Caki2 (cell line): ENCODE results near the gene LDHD. TPM values are rescaled to one million over a fixed set of nuclear protein-coding genes. Genes with fewer than 3 reads are reported as not detected.

Experiments
- DNase-seq: peaks from one replicate; pipeline ENCODE4 v3.0.0-alpha.2; 2015; ENCODE audit warnings: low read depth
- in situ Hi-C: cut with HindIII; loops from 2 replicates; pipeline ENCODE4 v1.10.0; 2016; ENCODE audit warnings: low sequenced_read_pairs, low pct_unique_long_range_greater_than_20kb, mixed read lengths
- total RNA-seq: library from RNA; depleted of rRNA; stranded (reverse); fragments of >200 nt; shearing (Covaris generic); gene quantifications from 2 replicates; pipeline ENCODE4 v1.2.3, GENCODE V29; 2014; ENCODE audit warnings: low replicate concordance

LDHD gene
- total RNA-seq, 1 experiment from 2014 or later = 0.95 TPM

- DNase-seq = no peak
- in situ Hi-C loops = no loop called here
Measured at GRCh38 chr16:75088216-75088615, 28.4 kb downstream of the LDHD start.

- in situ Hi-C loops = no loop called here
- no peak for DNase-seq
Measured at GRCh38 chr16:75087375-75087979, 29.1 kb downstream of the LDHD start.

- in situ Hi-C loops = no loop called here
Measured at GRCh38 chr16:75086688-75087374, 29.7 kb downstream of the LDHD start.

GRCh38 chr16:75086281-75086680, 30.3 kb downstream of the LDHD start:
- DNase-seq = no peak
- in situ Hi-C loops = no loop called here

More at GRCh38 chr16:75086688-75087374, 29.7 kb downstream of the LDHD start:
- DNase-seq = no peak

- in situ Hi-C loops = no loop called here
- DNase-seq = no peak
Measured at GRCh38 chr16:75085556-75085955, 31.0 kb downstream of the LDHD start.

GRCh38 chr16:75083813-75084212, 32.8 kb downstream of the LDHD start:
- in situ Hi-C loops = no loop called here
- DNase-seq = no peak

GRCh38 chr16:75081179-75081859, 35.3 kb downstream of the LDHD start:
- no peak for DNase-seq
- in situ Hi-C loops = no loop called here

GRCh38 chr16:75080205-75081029, 36.2 kb downstream of the LDHD start:
- DNase-seq = no peak
- in situ Hi-C loops = no loop called here

GRCh38 chr16:75079346-75079926, 37.1 kb downstream of the LDHD start:
- in situ Hi-C loops = no loop called here
- no peak for DNase-seq

- DNase-seq = no peak
- in situ Hi-C loops = no loop called here
Measured at GRCh38 chr16:75078886-75079285, 37.7 kb downstream of the LDHD start.

- in situ Hi-C loops = no loop called here
- no peak for DNase-seq
Measured at GRCh38 chr16:75075688-75076268, 40.8 kb downstream of the LDHD start.

GRCh38 chr16:75074920-75075687, 41.5 kb downstream of the LDHD start:
- in situ Hi-C loops = no loop called here

GRCh38 chr16:75074304-75074793, 42.2 kb downstream of the LDHD start:
- no peak for DNase-seq
- in situ Hi-C loops = no loop called here

More at GRCh38 chr16:75074920-75075687, 41.5 kb downstream of the LDHD start:
- no peak for DNase-seq

- DNase-seq = no peak
- in situ Hi-C loops = no loop called here
Measured at GRCh38 chr16:75073545-75074303, 42.9 kb downstream of the LDHD start.

GRCh38 chr16:75072239-75072947, 44.2 kb downstream of the LDHD start:
- in situ Hi-C loops = no loop called here
- DNase-seq = no peak

- in situ Hi-C loops = no loop called here
- no peak for DNase-seq
Measured at GRCh38 chr16:75071621-75072020, 45.0 kb downstream of the LDHD start.
